T-helper 9 cell (primary cell): ENCODE measurements around the gene MGAT5.

Source experiments
- DNase-seq: peaks from one replicate; pipeline ENCODE4 v3.0.0-alpha.2; 2020

Gene MGAT5

GRCh38 chr2:134431838-134432434 lies 178.1 kb downstream of the MGAT5 start:
- DNase-seq, result no peak

- DNase-seq, result no peak
Measured at GRCh38 chr2:134432435-134432883, 178.6 kb downstream of the MGAT5 start.

DNA sequence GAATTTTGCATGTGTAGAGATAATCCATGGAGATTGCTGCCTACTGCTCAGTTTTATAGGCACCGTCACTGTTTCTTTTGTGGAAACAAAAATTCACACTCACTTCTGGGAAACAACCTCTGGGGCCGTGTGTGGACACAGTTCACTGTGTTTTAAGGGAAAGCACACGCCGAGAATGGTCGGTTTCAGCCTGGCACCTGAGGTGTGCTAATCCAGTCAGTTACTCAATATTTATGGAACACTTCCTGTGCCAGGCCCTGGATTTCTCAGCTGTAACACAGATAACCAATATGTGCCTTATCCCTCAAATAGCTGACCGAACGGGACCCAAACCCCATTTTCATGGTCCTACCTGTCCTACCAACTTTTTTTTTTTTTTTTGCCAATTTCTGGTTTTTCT lies 179.6 kb downstream of the MGAT5 start:
- DNase-seq, result no peak

GRCh38 chr2:134433979-134434378 lies 180.1 kb downstream of the MGAT5 start:
- no peak for DNase-seq

- no peak for DNase-seq
Measured at GRCh38 chr2:134435505-134435904, 181.6 kb downstream of the MGAT5 start.

GRCh38 chr2:134435936-134436335 lies 182.1 kb downstream of the MGAT5 start:
- no peak for DNase-seq

DNA sequence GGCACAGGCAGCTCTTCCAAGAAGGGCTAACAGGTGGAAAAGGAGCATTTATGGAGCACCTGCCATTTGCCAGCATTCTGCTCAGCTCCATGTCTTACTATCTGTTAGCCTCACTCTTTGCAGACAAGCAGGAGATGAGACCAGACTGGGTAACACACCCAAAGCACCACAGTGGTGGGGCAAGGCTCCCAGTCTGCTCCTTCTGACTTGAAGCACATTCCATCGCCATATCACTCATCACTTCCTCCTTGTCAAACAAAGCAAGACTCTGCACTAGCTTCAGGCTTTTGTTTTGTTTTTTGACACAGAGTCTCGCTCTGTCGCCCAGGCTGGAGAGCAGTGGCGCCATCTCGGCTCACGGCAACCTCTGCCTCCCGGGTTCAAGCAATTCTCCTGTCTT lies 182.8 kb downstream of the MGAT5 start:
- DNase-seq, result no peak

DNA sequence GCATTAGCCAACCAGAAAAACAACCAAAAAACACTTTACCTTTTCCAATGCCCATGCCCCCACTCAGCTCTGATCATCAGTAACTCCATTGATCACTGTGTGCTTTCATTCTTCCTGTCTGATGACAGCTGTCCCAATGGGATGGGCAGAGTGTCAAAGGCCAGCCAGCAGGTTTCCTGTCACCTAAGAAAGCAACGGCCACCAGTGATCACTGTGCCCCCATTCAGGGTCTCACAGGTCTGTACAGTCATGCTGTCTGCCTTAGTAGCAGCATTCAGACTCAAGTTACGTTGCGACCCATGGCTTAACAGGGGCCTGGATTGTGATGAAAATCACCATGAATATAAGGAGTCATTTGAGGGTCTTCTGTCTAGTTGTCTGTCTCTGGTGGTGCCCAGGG lies 184.5 kb downstream of the MGAT5 start:
- no peak for DNase-seq

DNA sequence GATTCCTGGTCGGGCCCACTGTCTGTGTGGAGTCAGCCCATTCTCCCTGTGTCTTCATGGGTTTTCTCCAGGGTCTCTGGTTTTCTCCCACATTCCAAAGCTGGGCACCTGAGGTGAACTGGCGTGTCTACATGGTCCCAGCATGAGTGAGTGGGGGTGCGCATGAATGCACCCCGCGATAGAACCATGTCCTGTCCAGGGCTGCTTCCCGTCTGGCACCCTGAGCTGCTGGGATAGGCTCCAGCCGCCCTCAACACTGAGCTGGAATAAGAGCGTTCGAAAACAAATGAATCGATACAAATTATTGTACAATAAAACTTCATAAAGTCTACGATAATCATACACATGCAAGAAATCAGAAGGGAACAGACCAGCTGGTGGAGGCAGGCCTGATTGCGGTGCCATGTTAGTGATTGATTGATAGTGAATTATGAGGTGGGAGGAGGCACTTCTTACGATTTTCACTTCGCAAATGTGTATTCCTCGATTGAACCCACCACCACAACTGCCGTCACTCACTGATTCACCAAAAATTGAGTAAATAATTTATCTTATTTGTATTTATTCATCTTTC lies 186.6 kb downstream of the MGAT5 start:
- no peak for DNase-seq

- DNase-seq, result no peak
Measured at GRCh38 chr2:134441153-134441863, 187.4 kb downstream of the MGAT5 start.

- DNase-seq, result no peak
Measured at GRCh38 chr2:134443814-134444480, 190.1 kb downstream of the MGAT5 start.

GRCh38 chr2:134445116-134445515 lies 191.2 kb downstream of the MGAT5 start:
- DNase-seq, result no peak

- DNase-seq, result no peak
Measured at GRCh38 chr2:134445985-134446382, 192.1 kb downstream of the MGAT5 start.

- no peak for DNase-seq
Measured at GRCh38 chr2:134446383-134447017, 192.6 kb downstream of the MGAT5 start.

- DNase-seq, result no peak
Measured at GRCh38 chr2:134447669-134448068, 193.8 kb downstream of the MGAT5 start.

- DNase-seq, result no peak
Measured at GRCh38 chr2:134448650-134449049, 194.8 kb downstream of the MGAT5 start.

DNA sequence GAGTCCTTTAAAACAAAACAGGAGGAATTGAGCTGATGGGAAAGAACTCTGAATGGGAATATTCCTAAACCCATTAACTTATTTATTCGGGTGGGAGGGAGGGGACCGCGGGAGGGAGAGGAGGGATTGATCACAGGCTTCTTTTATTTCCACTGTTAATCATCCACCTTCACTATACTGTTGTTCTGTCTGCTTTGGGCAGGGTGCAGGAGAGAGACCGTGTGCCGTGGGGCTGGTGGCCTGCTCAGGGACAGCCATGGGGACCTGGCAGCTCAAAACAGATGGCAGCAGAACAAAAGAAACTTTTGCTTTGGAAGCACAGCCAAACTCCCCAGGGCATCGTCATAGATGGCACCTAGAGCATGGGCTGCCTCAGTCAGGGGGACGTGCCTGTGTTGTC lies 195.3 kb downstream of the MGAT5 start:
- DNase-seq, result no peak

DNA sequence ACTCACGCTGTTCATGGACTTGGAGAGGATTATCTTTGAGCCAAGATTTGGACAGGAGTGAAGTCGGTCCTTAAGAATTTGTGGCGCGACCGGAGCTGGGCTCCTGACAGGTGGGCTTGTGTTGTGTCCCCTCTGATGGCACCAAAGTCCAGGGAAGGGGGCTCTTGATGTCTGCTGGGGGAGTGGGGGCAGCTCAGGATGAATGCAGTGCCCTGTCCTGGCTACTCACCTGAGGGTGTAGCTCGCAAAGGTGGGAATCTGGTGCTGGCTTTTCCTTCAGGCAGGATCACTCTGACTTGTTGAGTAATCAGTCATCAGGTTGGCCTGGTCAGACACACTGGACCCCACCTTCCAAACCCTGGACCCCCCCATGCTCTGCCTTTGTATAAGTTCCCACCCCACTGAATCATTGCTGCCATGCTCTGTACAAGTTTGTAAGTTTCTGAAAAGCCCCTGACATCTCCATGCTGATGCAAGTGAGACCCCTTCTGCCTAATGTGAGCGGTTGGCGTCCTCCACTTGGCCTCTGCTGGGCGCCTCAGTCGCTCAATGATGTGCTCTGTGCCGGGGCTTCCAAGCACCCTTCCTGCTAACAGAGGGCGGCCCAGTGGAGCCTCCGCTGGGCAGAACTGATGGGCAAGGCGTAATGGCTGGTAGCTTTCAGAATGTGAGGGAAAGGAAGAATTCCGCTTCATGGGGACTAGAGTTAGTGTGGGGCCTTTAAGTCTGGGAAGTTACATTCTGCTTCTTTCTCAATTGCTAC lies 196.1 kb downstream of the MGAT5 start:
- DNase-seq, result no peak

DNA sequence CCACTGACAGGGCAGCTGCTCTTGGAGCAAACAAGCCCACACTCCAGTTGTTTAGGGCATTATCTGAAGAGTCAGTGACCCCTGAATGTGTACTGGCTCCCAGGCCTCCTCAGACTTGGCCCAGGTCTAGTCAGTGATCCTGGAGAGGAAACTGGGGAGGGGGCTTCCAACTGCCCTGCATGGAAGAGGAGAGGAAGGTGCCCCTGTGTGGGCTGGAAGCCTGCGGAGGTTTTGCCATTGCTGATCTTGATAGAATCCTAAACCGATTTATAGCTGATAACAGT lies 197.4 kb downstream of the MGAT5 start:
- DNase-seq, result no peak

DNA sequence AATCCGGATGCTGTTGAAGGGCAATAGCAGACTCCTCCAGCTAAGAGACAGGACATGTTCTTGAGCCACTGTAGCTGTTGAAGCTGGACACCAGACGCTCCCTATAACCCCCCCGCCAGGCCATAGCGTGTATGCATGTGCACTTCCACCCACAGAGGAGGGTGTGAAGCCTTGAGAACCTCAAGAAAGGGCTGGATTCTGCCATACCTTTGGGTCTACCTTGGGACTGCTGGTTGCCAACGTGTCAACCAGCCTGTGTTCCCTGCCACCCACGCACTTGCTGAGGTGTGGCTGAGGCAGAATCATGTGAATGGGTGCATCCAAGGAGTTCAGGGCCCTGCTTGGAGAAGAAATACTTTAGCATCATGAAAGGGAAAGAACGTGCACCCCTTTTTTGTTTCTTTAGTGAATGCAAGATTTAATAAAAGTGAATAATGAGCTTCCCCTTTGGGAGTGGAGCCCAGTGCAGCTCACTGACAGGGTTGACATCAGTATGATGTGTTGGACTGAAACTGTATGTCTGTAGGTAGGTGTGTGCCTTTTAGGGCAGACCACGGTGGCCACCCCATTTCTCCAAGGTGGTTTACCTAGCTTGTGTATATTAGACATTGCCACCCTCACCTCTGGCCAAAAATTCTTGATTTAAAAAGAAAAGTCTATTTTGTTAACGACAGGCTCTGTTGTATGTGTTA lies 198.3 kb downstream of the MGAT5 start:
- no peak for DNase-seq

DNA sequence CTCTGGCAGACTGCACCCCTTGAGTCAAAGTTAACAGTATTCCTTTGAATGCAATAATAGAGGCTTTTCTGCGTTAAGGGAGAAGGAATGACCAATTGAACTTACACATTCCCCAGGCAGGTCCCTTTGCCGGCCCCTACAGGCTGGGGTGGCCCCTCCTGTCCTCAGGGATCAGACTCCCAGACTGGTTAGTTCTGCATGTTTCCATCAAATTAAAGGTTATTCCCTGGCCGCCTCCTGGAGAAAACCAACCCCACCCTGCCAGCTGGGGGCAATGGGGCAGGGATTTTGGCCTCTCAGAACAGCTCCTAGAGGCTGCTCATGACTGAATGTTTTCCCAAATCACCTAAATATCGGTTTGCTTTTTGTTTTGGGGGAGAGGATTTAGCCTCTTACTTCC lies 199.6 kb downstream of the MGAT5 start:
- no peak for DNase-seq

GRCh38 chr2:134453973-134454372 lies 200.1 kb downstream of the MGAT5 start:
- no peak for DNase-seq
